ENCODE data around the gene ERBB4. TPM values are rescaled to one million over a fixed set of nuclear protein-coding genes. Genes with fewer than 3 reads are reported as not detected.
"Not testable (repeated sequence)": the region's sequence is repeated elsewhere in the genome, so short reads cannot be mapped to it uniquely, and the experiment has no call there.

Gene ERBB4
- total RNA-seq, 1 experiment from 2014 or later = 0.06 TPM

GRCh38 chr2:212528106-212528856 lies 10.3 kb downstream of the ERBB4 start:
- no peak for DNase-seq (ENCODE audit: low read depth)

- no peak for DNase-seq (ENCODE audit: low read depth)
These were observed 12.5 kb downstream of the ERBB4 start for GRCh38 chr2:212526059-212526458.

GRCh38 chr2:212523756-212524155 lies 14.8 kb downstream of the ERBB4 start:
- DNase-seq (ENCODE audit: low read depth) = no peak

- no peak for DNase-seq (ENCODE audit: low read depth)
These were observed 18.3 kb downstream of the ERBB4 start for GRCh38 chr2:212520340-212520739.

- no peak for DNase-seq (ENCODE audit: low read depth)
These were observed 20.9 kb downstream of the ERBB4 start for GRCh38 chr2:212517693-212518092.

- DNase-seq (ENCODE audit: low read depth) = no peak
These were observed 33.0 kb downstream of the ERBB4 start for GRCh38 chr2:212505586-212505985.

GRCh38 chr2:212495046-212495445 lies 43.6 kb downstream of the ERBB4 start:
- DNase-seq (ENCODE audit: low read depth) = no peak

GRCh38 chr2:212494418-212495020 lies 44.1 kb downstream of the ERBB4 start:
- DNase-seq (ENCODE audit: low read depth) = no peak

- no peak for DNase-seq (ENCODE audit: low read depth)
These were observed 48.8 kb downstream of the ERBB4 start for GRCh38 chr2:212489719-212490346.

- no peak for DNase-seq (ENCODE audit: low read depth)
These were observed 50.0 kb downstream of the ERBB4 start for GRCh38 chr2:212488611-212489010.

- peak; percentile 3 for DNase-seq (ENCODE audit: low read depth)
These were observed 54.0 kb downstream of the ERBB4 start for GRCh38 chr2:212484563-212485080.

- no peak for DNase-seq (ENCODE audit: low read depth)
These were observed 58.2 kb downstream of the ERBB4 start for GRCh38 chr2:212480447-212480846.

GRCh38 chr2:212477571-212477970 lies 61.0 kb downstream of the ERBB4 start:
- DNase-seq (ENCODE audit: low read depth) = no peak

- DNase-seq (ENCODE audit: low read depth) = no peak
These were observed 65.4 kb downstream of the ERBB4 start for GRCh38 chr2:212473211-212473610.

GRCh38 chr2:212467551-212467950 lies 71.1 kb downstream of the ERBB4 start:
- DNase-seq (ENCODE audit: low read depth) = not testable (repeated sequence)

GRCh38 chr2:212465456-212465855 lies 73.1 kb downstream of the ERBB4 start:
- no peak for DNase-seq (ENCODE audit: low read depth)

- not testable (repeated sequence) for DNase-seq (ENCODE audit: low read depth)
These were observed 76.9 kb downstream of the ERBB4 start for GRCh38 chr2:212461708-212462107.

- DNase-seq (ENCODE audit: low read depth) = no peak
These were observed 84.5 kb downstream of the ERBB4 start for GRCh38 chr2:212454149-212454548.

GRCh38 chr2:212451786-212452231 lies 86.8 kb downstream of the ERBB4 start:
- DNase-seq (ENCODE audit: low read depth) = peak; percentile 55

GRCh38 chr2:212448698-212449097 lies 89.9 kb downstream of the ERBB4 start:
- DNase-seq (ENCODE audit: low read depth) = no peak

GRCh38 chr2:212441821-212442220 lies 96.8 kb downstream of the ERBB4 start:
- DNase-seq (ENCODE audit: low read depth) = no peak

- no peak for DNase-seq (ENCODE audit: low read depth)
These were observed 97.5 kb downstream of the ERBB4 start for GRCh38 chr2:212441141-212441540.
